Hepatic stellate cell (primary cell): ENCODE data around the gene ALPG.
"Not testable (repeated sequence)": the region's sequence is repeated elsewhere in the genome, so short reads cannot be mapped to it uniquely, and the experiment has no call there.

ENCODE experiments used
- DNase-seq: peaks from one replicate; pipeline ENCODE4 v3.0.0; 2011; ENCODE audit warnings: low spot score

The ALPG gene

GRCh38 chr2:232406556-232407310 is at the start of gene ALPG:
Gene ALPG (plus strand): TSS chr2:232406844. CDS start chr2:232406895, 51 bp downstream.
- no peak for DNase-seq

GRCh38 chr2:232361646-232362045 is 45.0 kb upstream of the ALPG start:
- no peak for DNase-seq

- DNase-seq, result no peak
Observed at GRCh38 chr2:232362174-232362900, 44.3 kb upstream of the ALPG start.

- DNase-seq, result not testable (repeated sequence)
Observed at GRCh38 chr2:232363064-232363783, 43.4 kb upstream of the ALPG start.

GRCh38 chr2:232363784-232364615 is 42.6 kb upstream of the ALPG start:
- no peak for DNase-seq

GRCh38 chr2:232364806-232365594 is 41.6 kb upstream of the ALPG start:
- not testable (repeated sequence) for DNase-seq

GRCh38 chr2:232365621-232366321 is 40.9 kb upstream of the ALPG start:
- DNase-seq, result peak; percentile 62

GRCh38 chr2:232366461-232366860 is 40.2 kb upstream of the ALPG start:
- DNase-seq, result not testable (repeated sequence)

- no peak for DNase-seq
Observed at GRCh38 chr2:232367016-232367415, 39.6 kb upstream of the ALPG start.

- no peak for DNase-seq
Observed at GRCh38 chr2:232367591-232368233, 38.9 kb upstream of the ALPG start.

GRCh38 chr2:232368311-232368731 is 38.3 kb upstream of the ALPG start:
- no peak for DNase-seq

GRCh38 chr2:232369126-232369951 is 37.3 kb upstream of the ALPG start:
- no peak for DNase-seq

- DNase-seq, result not testable (repeated sequence)
Observed at GRCh38 chr2:232370007-232370406, 36.6 kb upstream of the ALPG start.

- no peak for DNase-seq
Observed at GRCh38 chr2:232372231-232373208, 34.1 kb upstream of the ALPG start.

GRCh38 chr2:232374356-232374755 is 32.3 kb upstream of the ALPG start:
- no peak for DNase-seq

- DNase-seq, result no peak
Observed at GRCh38 chr2:232375164-232375563, 31.5 kb upstream of the ALPG start.

- DNase-seq, result no peak
Observed at GRCh38 chr2:232376260-232376659, 30.4 kb upstream of the ALPG start.

- DNase-seq, result no peak
Observed at GRCh38 chr2:232376713-232377112, 29.9 kb upstream of the ALPG start.
